WTC11 (cell line): Measurements from ENCODE around the gene RASSF8. TPM values are rescaled to one million over a fixed set of nuclear protein-coding genes. Genes with fewer than 3 reads are reported as not detected.

Experiments used
- ATAC-seq: fragments of 200-7000 bp; cut with Tn5 transposase; 2 replicates; pipeline ENCODE4 v1.10.0; 2021; ENCODE audit warnings: mild to moderate bottlenecking, moderate library complexity
- CTCF ChIA-PET: fragments of 300-600 bp; sonication (Branson Sonifier 250); formaldehyde crosslinking; loops from one replicate; lab custom pipeline; 2021; ENCODE audit warnings: antibody characterized with exemption; lab: Charles Lee
- POLR2A ChIA-PET: fragments of 350-600 bp; sonication (Branson Sonifier 250); formaldehyde crosslinking; loops from one replicate; lab custom pipeline; 2021; ENCODE audit warnings: antibody characterized with exemption; lab: Charles Lee
- DNase-seq: peaks from one replicate; pipeline ENCODE4 v3.0.0; 2021; ENCODE audit warnings: low spot score
- H3K27ac Mint-ChIP-seq: 2 replicates; pipeline ENCODE4 v1.8.0; 2021; ENCODE audit warnings: mixed read lengths
- H3K27me3 Mint-ChIP-seq: 2 replicates; pipeline ENCODE4 v1.8.0; 2021; ENCODE audit warnings: low read depth, mild to moderate bottlenecking, moderate library complexity, mixed read lengths
- H3K36me3 Mint-ChIP-seq: 2 replicates; pipeline ENCODE4 v1.8.0; 2021; ENCODE audit warnings: mixed read lengths
- H3K4me1 Mint-ChIP-seq: 2 replicates; pipeline ENCODE4 v1.8.0; 2022; ENCODE audit warnings: mixed read lengths
- H3K4me3 Mint-ChIP-seq: 2 replicates; pipeline ENCODE4 v1.8.0; 2021; ENCODE audit warnings: mild to moderate bottlenecking, moderate library complexity, mixed read lengths
- H3K9me3 Mint-ChIP-seq: 2 replicates; pipeline ENCODE4 v1.8.0; 2021; ENCODE audit warnings: mixed read lengths
- CBFB ChIP-seq: sonication (generic); formaldehyde crosslinking; IDR thresholded peaks from 2 replicates; pipeline ENCODE4 v1.8.1; 2022; ENCODE audit warnings: mild to moderate bottlenecking, low read depth, missing genetic modification reagents
- CREB1 ChIP-seq: sonication (generic); formaldehyde crosslinking; IDR thresholded peaks from 2 replicates; pipeline ENCODE4 v1.8.0; 2023; ENCODE audit warnings: mild to moderate bottlenecking, missing genetic modification reagents
- EMX1 ChIP-seq: fragments of 250-450 bp; sonication (Bioruptor Pico); IDR thresholded peaks from 2 replicates; pipeline ENCODE4 v1.8.0; 2021; ENCODE audit warnings: mild to moderate bottlenecking
- FOXJ3 ChIP-seq: sonication (generic); formaldehyde crosslinking; IDR thresholded peaks from 2 replicates; pipeline ENCODE4 v1.9.0; 2021; ENCODE audit warnings: missing genetic modification reagents, mild to moderate bottlenecking, borderline replicate concordance
- GABPB1 ChIP-seq: sonication (generic); formaldehyde crosslinking; IDR thresholded peaks from 2 replicates; pipeline ENCODE4 v1.8.1; 2023; ENCODE audit warnings: mild to moderate bottlenecking, missing genetic modification reagents
- GRHL2 ChIP-seq: fragments of 250-450 bp; sonication (Bioruptor Pico); IDR thresholded peaks from 2 replicates; pipeline ENCODE4 v1.8.0; 2022; ENCODE audit warnings: mild to moderate bottlenecking, moderate library complexity; ENCODE audit not compliant: insufficient replicate concordance, severe bottlenecking
- KAT7 ChIP-seq: sonication (generic); formaldehyde crosslinking; IDR thresholded peaks from 2 replicates; pipeline ENCODE4 v1.8.1; 2023; ENCODE audit warnings: missing genetic modification reagents, mild to moderate bottlenecking, borderline replicate concordance
- MXD4 ChIP-seq: fragments of 250-450 bp; sonication (Bioruptor Pico); IDR thresholded peaks from 2 replicates; pipeline ENCODE4 v1.8.0; 2021; ENCODE audit warnings: mild to moderate bottlenecking, moderate library complexity, borderline replicate concordance
- MYBL2 ChIP-seq: sonication (generic); formaldehyde crosslinking; IDR thresholded peaks from 2 replicates; pipeline ENCODE4 v1.8.1; 2023; ENCODE audit warnings: mild to moderate bottlenecking, moderate library complexity, missing genetic modification reagents
- NFYB ChIP-seq: sonication (generic); formaldehyde crosslinking; conservative IDR thresholded peaks from 2 replicates; pipeline ENCODE4 v1.8.0; 2022; ENCODE audit warnings: low read depth, missing genetic modification reagents
- SOX15 ChIP-seq: fragments of 250-450 bp; sonication (Bioruptor Pico); IDR thresholded peaks from 2 replicates; pipeline ENCODE4 v1.9.0; 2021; ENCODE audit warnings: mild to moderate bottlenecking
- SP1 ChIP-seq: sonication (generic); formaldehyde crosslinking; conservative IDR thresholded peaks from 2 replicates; pipeline ENCODE4 v1.8.1; 2022; ENCODE audit warnings: missing genetic modification reagents
- TCF7 ChIP-seq: sonication (generic); formaldehyde crosslinking; IDR thresholded peaks from 2 replicates; pipeline ENCODE4 v1.8.0; 2022; ENCODE audit warnings: mild to moderate bottlenecking, low read depth, missing genetic modification reagents, moderate library complexity
- ZBTB21 ChIP-seq: sonication (generic); formaldehyde crosslinking; IDR thresholded peaks from 2 replicates; pipeline ENCODE4 v1.8.1; 2023; ENCODE audit warnings: mild to moderate bottlenecking, missing genetic modification reagents, borderline replicate concordance
- ZNF121 ChIP-seq: sonication (generic); formaldehyde crosslinking; IDR thresholded peaks from 2 replicates; pipeline ENCODE4 v1.8.0; 2023; ENCODE audit warnings: missing genetic modification reagents
- ZNF138 ChIP-seq: sonication (generic); formaldehyde crosslinking; conservative IDR thresholded peaks from 2 replicates; pipeline ENCODE4 v1.8.1; 2022; ENCODE audit warnings: mild to moderate bottlenecking, moderate library complexity, missing genetic modification reagents
- ZNF317 ChIP-seq: sonication (generic); formaldehyde crosslinking; IDR thresholded peaks from 2 replicates; pipeline ENCODE4 v1.8.1; 2023; ENCODE audit warnings: low read depth, mild to moderate bottlenecking, moderate library complexity, missing genetic modification reagents, borderline replicate concordance
- ZNF396 ChIP-seq: fragments of 250-450 bp; sonication (Bioruptor Pico); IDR thresholded peaks from 2 replicates; pipeline ENCODE4 v1.8.0; 2021; ENCODE audit warnings: mild to moderate bottlenecking, moderate library complexity, borderline replicate concordance
- ZNF423 ChIP-seq: fragments of 250-450 bp; sonication (Bioruptor Pico); IDR thresholded peaks from 2 replicates; pipeline ENCODE4 v2.1.2; 2022; ENCODE audit warnings: mild to moderate bottlenecking, moderate library complexity
- total RNA-seq: library from RNA; stranded (reverse); gene quantifications from 3 replicates; pipeline ENCODE4 v1.2.3, GENCODE V29; 2021
- TF ChIP-seq, protein P1 (sequence below): fragments of 200-600 bp; IDR thresholded peaks from 2 replicates; pipeline ENCODE4 v1.8.0; 2022; ENCODE audit warnings: antibody characterized with exemption
- TF ChIP-seq, protein P2 (sequence below): fragments of 250-450 bp; sonication (Bioruptor Pico); IDR thresholded peaks from 2 replicates; pipeline ENCODE4 v1.9.0; 2021; ENCODE audit warnings: mild to moderate bottlenecking
- TF ChIP-seq, protein P3 (sequence below): sonication (generic); formaldehyde crosslinking; IDR thresholded peaks from 2 replicates; pipeline ENCODE4 v1.8.1; 2022; ENCODE audit warnings: mild to moderate bottlenecking, moderate library complexity, missing genetic modification reagents
- TF ChIP-seq, protein P4 (sequence below): sonication (generic); formaldehyde crosslinking; IDR thresholded peaks from 2 replicates; pipeline ENCODE4 v1.8.1; 2022; ENCODE audit warnings: low read depth, mild to moderate bottlenecking, moderate library complexity, missing genetic modification reagents, borderline replicate concordance
- TF ChIP-seq, protein P5 (sequence below): sonication (generic); formaldehyde crosslinking; IDR thresholded peaks from 2 replicates; pipeline ENCODE4 v1.8.1; 2023; ENCODE audit warnings: mild to moderate bottlenecking, missing genetic modification reagents, moderate library complexity
- TF ChIP-seq, protein P6 (sequence below): fragments of 250-450 bp; sonication (Bioruptor Pico); IDR thresholded peaks from 2 replicates; pipeline ENCODE4 v2.1.2; 2022; ENCODE audit warnings: mild to moderate bottlenecking, moderate library complexity
- TF ChIP-seq, protein P7 (sequence below): sonication (generic); formaldehyde crosslinking; IDR thresholded peaks from 2 replicates; pipeline ENCODE4 v1.8.0; 2022; ENCODE audit warnings: mild to moderate bottlenecking, missing genetic modification reagents
- TF ChIP-seq, protein P8 (sequence below): sonication (generic); formaldehyde crosslinking; IDR thresholded peaks from 2 replicates; pipeline ENCODE4 v1.8.0; 2023; ENCODE audit warnings: missing genetic modification reagents

The RASSF8 gene
- total RNA-seq, 1 experiment from 2014 or later = 48.6 TPM

DNA sequence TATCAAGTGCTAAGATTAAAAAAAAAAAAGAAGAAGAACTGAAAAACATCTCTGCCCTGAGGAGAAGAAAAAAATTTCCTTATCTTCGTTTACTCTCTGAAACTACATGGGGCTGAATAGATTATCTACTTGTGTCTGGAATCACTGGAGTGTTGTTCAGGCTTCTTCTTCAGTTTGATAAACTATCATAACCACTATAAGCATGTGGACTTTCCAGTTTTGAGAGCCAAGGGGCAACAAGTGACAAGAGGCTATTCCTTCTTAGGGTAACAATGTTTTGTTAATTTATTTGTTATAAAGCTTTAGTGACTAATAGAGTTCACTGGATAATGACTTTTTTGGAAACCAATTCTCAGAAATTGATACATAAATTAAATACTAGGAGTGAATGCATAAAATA, 19.9 kb upstream of the RASSF8 start:
- no peaks in the 10 kb centered on the region for H3K27me3 Mint-ChIP-seq
- no peak for DNase-seq
- ChIA-PET POLR2A (no interaction called here), CTCF (no interaction called here)
- no peak for TF ChIP-seq GRHL2
- TF ChIP-seq, protein P1, sequence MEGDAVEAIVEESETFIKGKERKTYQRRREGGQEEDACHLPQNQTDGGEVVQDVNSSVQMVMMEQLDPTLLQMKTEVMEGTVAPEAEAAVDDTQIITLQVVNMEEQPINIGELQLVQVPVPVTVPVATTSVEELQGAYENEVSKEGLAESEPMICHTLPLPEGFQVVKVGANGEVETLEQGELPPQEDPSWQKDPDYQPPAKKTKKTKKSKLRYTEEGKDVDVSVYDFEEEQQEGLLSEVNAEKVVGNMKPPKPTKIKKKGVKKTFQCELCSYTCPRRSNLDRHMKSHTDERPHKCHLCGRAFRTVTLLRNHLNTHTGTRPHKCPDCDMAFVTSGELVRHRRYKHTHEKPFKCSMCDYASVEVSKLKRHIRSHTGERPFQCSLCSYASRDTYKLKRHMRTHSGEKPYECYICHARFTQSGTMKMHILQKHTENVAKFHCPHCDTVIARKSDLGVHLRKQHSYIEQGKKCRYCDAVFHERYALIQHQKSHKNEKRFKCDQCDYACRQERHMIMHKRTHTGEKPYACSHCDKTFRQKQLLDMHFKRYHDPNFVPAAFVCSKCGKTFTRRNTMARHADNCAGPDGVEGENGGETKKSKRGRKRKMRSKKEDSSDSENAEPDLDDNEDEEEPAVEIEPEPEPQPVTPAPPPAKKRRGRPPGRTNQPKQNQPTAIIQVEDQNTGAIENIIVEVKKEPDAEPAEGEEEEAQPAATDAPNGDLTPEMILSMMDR = no peak
- no peak for TF ChIP-seq ZNF317
- no peak for TF ChIP-seq ZNF396 (CRISPR knock-in tag)
- no peak for TF ChIP-seq MYBL2
- H3K4me3 Mint-ChIP-seq = no peak overlapping the region
- H3K4me1 Mint-ChIP-seq = peaks cover 36% of the 10 kb centered on the region
- no peak overlapping the region for H3K27ac Mint-ChIP-seq
- no peaks in the 10 kb centered on the region for H3K9me3 Mint-ChIP-seq
- no peaks in the 10 kb centered on the region for H3K36me3 Mint-ChIP-seq
- ATAC-seq = no peak

DNA sequence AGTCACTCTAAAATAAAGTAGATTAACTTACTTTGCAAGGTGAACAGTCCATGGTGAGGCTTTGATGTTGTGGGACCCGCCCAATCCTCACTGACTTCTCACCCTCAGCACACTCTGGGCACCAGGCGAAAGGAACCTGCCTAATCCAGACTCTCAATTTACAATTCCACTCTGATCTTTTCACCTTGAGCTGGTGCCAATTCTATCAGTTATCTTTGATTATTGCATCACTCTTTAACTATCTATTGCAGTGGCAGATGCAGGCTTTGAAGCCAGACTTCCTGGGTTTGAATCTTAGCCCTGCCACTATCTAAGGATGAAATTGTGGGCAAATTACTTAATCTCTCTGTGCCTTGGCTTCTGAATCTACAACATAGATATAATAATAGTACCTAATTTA, 18.9 kb upstream of the RASSF8 start:
- DNase-seq = no peak
- ChIA-PET CTCF (no interaction called here), POLR2A (no interaction called here)
- Mint-ChIP-seq H3K4me3 (no peak overlapping the region), H3K27ac (no peak overlapping the region), H3K9me3 (no peaks in the 10 kb centered on the region), H3K4me1 (peaks cover 33% of the 10 kb centered on the region), H3K36me3 (no peaks in the 10 kb centered on the region), H3K27me3 (no peaks in the 10 kb centered on the region)
- TF ChIP-seq FOXJ3 = no peak
- TF ChIP-seq, protein P2, sequence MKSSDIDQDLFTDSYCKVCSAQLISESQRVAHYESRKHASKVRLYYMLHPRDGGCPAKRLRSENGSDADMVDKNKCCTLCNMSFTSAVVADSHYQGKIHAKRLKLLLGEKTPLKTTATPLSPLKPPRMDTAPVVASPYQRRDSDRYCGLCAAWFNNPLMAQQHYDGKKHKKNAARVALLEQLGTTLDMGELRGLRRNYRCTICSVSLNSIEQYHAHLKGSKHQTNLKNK = no peak
- no peak for TF ChIP-seq ZNF121 (CRISPR knock-in tag)
- no peak for TF ChIP-seq MXD4 (CRISPR knock-in tag)
- TF ChIP-seq CBFB (CRISPR knock-in tag) = no peak
- no peak for TF ChIP-seq ZNF138 (CRISPR knock-in tag)
- no peak for TF ChIP-seq ZBTB21 (CRISPR knock-in tag)
- TF ChIP-seq SOX15 (CRISPR knock-in tag) = no peak
- TF ChIP-seq, protein P3, sequence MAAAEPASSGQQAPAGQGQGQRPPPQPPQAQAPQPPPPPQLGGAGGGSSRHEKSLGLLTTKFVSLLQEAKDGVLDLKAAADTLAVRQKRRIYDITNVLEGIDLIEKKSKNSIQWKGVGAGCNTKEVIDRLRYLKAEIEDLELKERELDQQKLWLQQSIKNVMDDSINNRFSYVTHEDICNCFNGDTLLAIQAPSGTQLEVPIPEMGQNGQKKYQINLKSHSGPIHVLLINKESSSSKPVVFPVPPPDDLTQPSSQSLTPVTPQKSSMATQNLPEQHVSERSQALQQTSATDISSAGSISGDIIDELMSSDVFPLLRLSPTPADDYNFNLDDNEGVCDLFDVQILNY = no peak
- TF ChIP-seq, protein P4, sequence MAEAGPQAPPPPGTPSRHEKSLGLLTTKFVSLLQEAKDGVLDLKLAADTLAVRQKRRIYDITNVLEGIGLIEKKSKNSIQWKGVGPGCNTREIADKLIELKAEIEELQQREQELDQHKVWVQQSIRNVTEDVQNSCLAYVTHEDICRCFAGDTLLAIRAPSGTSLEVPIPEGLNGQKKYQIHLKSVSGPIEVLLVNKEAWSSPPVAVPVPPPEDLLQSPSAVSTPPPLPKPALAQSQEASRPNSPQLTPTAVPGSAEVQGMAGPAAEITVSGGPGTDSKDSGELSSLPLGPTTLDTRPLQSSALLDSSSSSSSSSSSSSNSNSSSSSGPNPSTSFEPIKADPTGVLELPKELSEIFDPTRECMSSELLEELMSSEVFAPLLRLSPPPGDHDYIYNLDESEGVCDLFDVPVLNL (CRISPR knock-in tag) = no peak
- no peak for TF ChIP-seq CREB1 (CRISPR knock-in tag)
- no peak for TF ChIP-seq GABPB1
- no peak for TF ChIP-seq NFYB (CRISPR knock-in tag)
- no peak for TF ChIP-seq EMX1 (CRISPR knock-in tag)
- TF ChIP-seq SP1 (CRISPR knock-in tag) = no peak
- TF ChIP-seq, protein P5, sequence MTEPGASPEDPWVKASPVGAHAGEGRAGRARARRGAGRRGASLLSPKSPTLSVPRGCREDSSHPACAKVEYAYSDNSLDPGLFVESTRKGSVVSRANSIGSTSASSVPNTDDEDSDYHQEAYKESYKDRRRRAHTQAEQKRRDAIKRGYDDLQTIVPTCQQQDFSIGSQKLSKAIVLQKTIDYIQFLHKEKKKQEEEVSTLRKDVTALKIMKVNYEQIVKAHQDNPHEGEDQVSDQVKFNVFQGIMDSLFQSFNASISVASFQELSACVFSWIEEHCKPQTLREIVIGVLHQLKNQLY = no peak
- ATAC-seq = no peak

DNA sequence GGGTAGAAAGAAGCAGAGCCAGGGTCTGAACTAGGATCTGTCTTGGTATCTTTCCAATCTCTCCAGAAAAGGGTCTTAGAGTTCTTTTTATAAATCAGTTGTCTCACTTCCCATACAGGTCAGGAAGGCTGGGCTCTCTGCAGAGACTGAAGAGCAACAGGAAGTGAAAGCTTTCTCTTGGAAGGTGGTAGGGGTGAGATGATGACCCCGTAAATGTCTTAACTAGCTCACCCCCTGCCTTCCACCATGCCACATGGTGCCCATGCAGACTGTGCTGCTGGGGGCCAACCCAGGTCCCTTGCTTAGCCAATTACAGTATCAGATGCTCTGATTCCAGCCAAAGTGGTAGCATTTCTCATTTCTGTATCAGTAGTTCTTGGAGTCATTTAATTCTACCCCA, 17.6 kb upstream of the RASSF8 start:
- ChIA-PET CTCF (no interaction called here), POLR2A (no interaction called here)
- H3K27ac Mint-ChIP-seq = no peak overlapping the region
- DNase-seq (no peak), ATAC-seq (no peak)
- peaks cover 33% of the 10 kb centered on the region for H3K4me1 Mint-ChIP-seq
- no peaks in the 10 kb centered on the region for H3K36me3 Mint-ChIP-seq
- H3K4me3 Mint-ChIP-seq = no peak overlapping the region
- H3K9me3 Mint-ChIP-seq = no peaks in the 10 kb centered on the region
- H3K27me3 Mint-ChIP-seq = no peaks in the 10 kb centered on the region
- TF ChIP-seq TCF7 (CRISPR knock-in tag) (no peak), ZNF423 (CRISPR knock-in tag) (no peak), KAT7 (no peak)
- TF ChIP-seq, protein P6, sequence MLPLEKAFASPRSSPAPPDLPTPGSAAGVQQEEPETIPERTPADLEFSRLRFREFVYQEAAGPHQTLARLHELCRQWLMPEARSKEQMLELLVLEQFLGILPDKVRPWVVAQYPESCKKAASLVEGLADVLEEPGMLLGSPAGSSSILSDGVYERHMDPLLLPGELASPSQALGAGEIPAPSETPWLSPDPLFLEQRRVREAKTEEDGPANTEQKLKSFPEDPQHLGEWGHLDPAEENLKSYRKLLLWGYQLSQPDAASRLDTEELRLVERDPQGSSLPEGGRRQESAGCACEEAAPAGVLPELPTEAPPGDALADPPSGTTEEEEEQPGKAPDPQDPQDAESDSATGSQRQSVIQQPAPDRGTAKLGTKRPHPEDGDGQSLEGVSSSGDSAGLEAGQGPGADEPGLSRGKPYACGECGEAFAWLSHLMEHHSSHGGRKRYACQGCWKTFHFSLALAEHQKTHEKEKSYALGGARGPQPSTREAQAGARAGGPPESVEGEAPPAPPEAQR (CRISPR knock-in tag) = no peak
- TF ChIP-seq, protein P7, sequence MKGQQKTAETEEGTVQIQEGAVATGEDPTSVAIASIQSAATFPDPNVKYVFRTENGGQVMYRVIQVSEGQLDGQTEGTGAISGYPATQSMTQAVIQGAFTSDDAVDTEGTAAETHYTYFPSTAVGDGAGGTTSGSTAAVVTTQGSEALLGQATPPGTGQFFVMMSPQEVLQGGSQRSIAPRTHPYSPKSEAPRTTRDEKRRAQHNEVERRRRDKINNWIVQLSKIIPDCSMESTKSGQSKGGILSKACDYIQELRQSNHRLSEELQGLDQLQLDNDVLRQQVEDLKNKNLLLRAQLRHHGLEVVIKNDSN (CRISPR knock-in tag) = no peak
- TF ChIP-seq, protein P8, sequence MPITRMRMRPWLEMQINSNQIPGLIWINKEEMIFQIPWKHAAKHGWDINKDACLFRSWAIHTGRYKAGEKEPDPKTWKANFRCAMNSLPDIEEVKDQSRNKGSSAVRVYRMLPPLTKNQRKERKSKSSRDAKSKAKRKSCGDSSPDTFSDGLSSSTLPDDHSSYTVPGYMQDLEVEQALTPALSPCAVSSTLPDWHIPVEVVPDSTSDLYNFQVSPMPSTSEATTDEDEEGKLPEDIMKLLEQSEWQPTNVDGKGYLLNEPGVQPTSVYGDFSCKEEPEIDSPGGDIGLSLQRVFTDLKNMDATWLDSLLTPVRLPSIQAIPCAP (CRISPR knock-in tag) = no peak
